NCI-H2107 (cell line): ENCODE results near the gene REEP1.
A peak's percentile ranks its signal among the peaks of the same experiment; 100 is the strongest.

Source experiments
- DNase-seq: peaks from one replicate; lab custom pipeline; 2025; lab: John Stamatoyannopoulos, UW

Gene REEP1

DNA sequence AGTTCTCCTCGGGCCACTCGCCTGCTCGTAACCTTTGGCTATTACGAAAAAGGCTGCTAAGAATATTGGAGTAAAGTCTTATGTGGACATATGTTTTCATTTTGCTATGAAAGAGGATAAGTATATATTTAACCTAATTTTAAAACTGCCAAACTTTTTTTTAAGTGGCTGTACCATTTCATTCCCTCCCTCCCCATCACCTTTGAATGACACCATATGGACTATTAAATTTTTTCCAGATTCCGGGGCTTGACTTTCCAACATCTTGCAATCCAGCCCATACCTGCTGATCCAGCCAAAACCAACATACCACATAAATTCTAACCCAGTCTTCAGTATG lies 31.5 kb downstream of the REEP1 start:
- DNase-seq = no peak

DNA sequence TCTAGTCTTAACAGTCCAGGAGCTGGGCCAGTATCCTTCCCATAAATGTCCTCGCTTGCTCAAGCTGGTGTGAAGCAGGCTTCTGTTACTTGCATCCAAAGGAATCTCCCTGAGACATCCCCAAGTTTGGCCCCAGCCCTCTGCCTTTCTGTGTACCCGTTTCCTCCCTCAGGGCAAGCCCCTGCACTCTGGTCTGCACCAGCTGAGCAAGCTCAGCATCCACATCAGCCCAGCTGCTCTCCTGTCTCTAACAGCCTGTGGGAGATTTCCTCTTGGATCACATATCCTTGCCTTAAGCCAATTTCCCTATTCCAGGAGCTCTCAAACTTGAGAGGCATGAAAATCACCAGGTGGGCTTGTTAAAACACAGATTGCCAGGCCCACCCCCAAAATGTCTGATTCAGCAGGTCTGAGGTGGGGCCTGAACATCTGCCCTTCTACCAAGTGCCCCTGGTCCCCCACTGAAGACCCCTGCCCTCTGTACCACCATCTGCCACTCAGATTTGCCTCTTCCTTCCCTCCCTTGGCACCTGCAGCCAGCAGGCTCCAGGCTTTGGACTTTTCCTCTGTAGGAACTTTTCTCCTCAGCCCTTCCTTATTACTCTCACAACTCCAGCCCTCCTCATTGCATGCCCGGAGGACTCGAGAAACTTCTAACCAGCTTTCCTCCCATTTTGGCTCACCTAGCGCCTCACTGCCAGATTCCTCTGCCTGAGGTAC lies 32.1 kb downstream of the REEP1 start:
- no peak for DNase-seq

DNA sequence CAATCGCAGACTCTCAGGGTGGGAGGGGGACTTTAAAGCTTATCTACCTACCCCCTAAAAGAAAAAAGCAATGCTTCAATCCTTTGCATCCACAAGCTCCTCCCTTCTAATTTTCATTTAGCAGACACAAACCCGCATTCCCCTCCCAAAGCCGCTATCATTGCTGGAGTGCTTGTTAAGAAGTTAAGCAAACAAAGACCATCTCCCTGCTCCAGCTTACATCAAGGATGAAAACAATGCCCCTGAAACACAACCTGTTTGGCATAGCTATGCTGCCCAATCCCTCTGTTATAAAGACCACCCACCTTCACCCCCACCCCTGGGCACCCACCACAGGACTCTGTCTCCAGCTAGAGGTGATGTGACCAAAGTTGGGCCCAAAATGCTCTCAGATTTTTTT lies 33.0 kb downstream of the REEP1 start:
- DNase-seq = no peak

DNA sequence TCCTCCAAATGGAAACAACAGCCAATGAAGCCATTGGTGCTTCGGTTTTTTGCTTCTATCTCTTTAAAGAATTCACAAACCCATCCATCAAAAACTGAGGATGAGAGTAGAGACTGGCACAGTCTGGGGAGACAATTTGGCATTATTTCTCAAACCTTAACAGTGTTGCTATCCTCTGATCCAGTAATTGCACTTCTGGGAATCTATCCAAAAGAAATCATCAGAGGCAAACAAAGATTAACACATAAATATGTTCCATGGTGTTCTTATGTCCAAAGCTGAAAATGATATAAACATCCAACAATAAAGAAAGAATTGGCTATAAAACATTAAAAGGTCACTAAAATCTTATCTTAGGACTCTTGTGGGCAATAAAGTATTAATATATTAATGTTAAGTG lies 35.1 kb downstream of the REEP1 start:
- DNase-seq = no peak

DNA sequence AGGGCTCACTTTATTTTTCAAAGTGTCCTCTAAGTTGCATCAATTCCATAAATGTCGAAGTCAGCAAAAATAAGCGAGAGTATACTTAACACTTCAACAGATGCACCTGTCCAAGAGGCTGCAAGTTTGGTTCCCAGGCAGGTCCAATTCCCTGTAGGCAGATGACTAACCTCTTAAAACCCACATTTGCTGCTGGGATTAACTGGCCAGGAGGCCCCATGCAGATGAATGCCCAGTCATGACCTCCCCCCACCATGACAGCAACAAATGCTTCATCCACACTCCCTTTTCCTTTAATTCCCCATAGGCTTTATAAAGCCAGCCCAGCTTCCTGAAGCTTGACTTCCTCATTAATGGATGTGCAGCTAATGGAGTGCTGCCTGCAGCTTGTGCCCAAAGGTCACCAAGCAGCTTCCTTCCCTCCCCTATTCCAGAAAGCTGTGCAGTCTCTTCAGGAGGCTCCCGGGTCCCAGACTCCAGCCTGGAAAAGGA lies 35.7 kb downstream of the REEP1 start:
- no peak for DNase-seq

DNA sequence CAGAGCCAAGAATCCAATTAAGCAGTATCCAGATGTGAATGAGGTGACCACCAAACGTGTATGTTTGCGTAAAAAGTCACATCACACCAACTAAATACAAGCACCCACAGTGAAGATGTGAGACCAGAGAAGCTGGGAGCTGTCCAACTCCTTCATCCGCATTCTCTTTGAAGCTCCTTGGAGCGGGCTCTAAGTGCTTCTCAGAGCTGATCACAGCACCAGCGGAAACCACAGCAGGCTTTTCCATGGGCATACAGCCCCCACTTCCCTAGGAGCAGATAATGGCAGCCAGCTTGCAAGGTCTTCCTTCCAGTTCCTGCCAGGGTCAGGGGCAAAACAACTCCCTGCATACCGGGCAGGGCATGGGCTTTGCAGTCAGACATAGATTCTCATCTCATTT lies 36.4 kb downstream of the REEP1 start:
- no peak for DNase-seq

DNA sequence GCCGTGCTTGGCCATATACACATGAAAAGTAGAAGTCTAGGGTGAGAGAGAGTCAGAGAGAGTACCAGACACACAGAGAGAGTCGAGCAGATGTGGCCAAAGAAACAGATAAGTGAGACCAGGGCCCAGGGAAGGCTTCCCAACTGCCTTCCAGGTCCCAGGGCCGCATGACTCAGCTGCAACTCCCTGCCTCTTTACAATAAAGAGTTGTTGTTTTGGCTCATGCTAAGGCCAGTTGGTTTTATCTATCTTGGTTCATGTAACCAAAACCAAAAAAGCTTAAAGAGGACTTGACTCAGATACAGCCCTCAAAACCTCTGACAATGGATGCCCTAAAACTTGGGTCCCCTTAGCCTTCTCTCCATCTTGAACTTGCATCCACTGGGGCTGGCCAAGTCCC lies 36.9 kb downstream of the REEP1 start:
- DNase-seq = no peak

DNA sequence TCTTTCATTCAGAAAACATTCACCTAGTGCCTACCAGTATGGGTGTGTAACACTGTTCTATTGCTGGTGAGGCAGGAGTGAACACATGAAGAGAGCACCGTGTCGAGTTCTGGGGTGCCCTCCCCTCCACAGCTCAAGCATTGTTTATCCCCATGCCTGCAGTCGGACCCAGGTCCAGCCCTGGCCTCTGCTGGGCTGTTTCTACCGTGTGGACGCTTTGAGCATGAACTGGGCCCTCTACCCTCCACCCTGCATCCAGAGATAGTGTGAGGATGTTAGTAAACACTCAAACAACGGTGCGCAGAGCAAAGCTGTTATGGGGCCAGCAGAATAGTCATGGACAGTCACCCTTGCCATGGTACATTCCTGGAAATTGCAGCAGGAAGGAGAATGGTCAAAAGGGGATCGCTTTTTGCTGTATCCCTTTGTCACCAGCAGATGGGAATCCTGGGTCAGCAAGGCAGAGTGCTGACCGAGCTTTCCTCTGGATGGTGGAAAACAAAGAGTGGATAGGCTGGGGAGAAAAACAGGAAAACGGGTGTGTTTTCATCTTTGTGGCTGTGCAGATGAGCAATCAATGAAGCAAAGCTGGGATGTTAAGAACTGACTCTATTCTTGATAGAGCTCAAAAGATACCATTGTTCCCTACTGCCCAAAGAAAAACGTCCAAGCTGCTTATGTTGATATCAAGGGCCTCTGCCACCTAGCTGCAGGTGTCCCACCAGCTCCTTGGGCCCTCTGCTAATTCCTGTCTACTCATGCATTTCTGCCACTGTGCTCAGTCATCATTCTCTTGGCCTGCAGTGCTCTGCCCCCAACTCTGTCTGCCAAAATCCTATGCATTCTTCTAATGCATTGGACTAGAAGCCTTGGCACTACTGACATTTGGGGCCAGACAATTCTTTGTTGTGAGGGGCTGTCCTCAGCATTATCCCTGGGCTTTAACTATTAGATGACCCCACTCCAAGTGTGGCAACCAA lies 38.7 kb downstream of the REEP1 start:
- no peak for DNase-seq

DNA sequence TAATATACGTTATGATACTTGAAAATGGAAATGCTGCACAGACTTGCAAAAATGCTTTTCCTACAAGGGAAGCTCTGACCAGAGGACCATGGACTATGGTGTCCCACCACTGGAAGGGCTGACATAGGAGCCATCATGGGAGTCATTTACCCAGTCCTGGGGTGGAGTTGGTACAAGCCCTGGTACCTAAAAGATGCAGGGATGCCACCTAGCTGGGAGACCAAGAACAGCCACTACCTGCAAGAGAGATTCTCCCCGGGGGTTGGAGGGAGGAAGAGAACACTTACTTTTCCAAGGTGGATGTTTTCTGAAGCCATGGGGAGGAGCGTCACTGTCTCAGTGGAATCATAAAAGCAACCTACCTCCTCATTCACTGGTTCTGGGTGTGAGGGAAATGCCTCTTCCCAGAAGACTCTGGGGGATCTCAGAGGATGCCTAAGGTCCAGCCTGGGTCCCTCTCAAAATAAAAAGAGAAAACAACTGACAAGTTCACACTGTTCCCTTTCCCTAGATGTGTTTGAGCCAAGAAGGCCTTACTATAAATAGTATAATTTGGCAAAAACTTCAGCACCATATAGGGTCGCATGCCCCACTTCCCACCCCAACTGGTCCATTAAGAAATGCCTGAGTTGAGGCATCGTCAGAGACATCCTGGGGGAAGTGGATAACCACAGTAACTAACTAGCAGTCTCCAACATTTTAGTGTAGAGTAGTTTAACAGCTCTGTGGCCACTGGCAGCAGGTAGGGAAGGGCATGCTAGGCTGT lies 39.9 kb downstream of the REEP1 start:
- DNase-seq = no peak

DNA sequence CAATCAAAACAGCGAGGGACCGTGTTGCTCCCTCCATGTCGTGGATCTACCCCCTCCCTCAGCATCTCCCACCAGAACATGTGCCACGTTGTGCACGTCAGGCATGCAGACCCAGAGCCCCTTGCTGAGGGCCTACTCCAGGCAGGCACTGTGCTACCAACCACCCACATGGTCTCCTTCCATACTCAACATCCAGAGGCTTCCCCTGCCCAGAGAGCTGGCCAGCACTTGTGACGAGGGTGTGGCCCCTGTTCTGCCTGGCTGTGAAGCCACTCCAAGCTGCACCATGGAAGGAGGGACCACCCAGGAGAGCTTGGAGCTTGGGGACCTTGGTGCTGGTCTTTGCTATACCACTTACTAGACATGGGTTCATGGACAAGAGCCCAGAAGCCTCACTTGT lies 40.5 kb downstream of the REEP1 start:
- no peak for DNase-seq

DNA sequence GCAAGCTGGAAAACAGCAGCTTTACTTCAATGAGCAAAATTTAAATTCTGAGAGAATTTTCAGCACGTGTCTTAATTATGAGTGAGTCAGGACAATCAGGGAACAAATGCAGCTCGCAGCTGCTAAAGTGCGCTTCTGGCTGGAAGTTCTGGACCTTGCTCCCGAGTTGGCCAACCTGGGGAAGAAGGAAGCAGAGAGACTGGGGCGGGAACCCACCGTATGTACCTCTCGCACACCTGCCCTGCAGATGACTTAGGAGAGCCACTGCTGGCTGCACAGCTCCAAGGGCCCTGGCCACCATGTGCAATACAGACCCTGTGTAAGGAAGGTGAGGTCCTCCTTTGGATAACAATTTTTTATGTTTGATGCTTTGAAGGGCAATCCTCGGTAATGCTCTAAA lies 42.4 kb downstream of the REEP1 start:
- no peak for DNase-seq

DNA sequence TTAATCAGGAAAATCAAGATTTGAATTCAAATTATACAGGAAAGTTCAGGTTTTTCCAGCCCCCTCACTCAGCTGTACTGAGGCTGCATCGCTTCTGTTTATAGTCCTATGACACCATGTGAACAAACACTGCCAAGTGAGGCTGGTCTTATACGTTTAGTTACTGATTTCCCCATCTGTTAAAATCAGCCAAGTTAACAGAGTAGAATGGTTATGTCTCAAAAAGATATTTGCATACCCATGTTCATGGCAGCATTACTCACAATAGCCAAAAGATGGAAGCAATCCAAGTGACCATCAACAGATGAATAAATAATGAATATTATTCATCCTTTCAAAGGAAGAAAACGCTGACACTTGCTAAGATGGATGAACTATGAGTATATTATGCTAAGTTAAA lies 43.8 kb downstream of the REEP1 start:
- no peak for DNase-seq

DNA sequence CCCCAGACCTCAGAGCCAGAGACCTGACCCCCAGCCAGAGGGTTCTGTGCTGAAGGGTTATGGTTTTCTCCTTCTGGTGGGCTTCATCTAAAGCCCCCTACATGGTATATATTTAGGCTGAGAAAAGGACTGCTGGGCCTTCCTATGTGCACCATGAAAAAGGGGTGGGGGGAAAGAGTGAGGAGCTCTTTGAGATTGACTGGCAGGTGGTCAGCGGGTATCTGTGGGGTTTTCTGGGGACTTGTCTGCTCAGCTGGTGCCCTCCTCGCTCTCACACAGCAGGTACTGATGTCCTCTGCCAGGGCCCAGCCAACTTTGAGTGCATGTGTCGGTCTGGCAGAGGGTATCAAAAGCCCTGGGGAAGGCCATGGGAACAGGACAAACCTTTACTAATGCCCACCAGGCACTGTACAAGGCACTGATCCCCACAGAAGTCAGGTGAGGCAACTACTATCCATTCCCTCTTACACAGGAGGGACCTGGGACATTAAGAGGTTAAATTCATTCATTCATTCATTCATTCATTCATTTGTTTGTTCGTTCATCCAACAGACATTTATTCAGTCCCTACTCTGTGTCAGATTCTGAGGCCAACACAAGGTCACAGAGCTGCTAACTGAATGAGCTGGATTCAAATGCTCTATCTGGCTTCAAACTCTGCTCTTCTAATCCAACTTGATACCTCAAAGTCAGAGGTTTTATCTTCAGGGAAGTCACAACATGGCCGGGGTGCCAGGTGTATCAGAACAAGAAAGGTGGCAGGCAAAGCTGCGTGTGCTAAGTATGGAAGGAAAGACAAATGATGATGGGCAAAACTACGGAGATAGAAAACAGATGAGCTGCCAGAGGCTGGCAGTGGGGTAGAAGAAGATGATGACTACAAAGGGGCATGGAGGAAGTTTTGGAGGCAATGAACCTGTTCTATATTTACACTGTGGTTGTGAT lies 44.6 kb downstream of the REEP1 start:
- no peak for DNase-seq

DNA sequence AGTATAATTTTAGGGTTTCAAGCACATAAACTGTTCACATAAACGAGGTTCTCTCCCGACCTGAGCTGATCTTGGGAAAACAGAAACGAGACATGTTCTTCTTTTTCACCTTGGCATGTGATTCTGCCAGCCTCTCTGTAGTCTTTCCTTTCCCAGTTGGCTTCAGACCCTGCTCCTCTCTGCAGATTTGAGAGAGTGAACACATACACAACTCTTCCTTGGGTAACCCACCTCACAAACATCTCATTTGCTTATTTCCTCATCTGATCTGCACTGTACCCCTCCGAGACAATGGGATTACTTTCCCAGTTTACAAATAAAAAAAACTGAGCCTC lies 46.1 kb downstream of the REEP1 start:
- DNase-seq = no peak

DNA sequence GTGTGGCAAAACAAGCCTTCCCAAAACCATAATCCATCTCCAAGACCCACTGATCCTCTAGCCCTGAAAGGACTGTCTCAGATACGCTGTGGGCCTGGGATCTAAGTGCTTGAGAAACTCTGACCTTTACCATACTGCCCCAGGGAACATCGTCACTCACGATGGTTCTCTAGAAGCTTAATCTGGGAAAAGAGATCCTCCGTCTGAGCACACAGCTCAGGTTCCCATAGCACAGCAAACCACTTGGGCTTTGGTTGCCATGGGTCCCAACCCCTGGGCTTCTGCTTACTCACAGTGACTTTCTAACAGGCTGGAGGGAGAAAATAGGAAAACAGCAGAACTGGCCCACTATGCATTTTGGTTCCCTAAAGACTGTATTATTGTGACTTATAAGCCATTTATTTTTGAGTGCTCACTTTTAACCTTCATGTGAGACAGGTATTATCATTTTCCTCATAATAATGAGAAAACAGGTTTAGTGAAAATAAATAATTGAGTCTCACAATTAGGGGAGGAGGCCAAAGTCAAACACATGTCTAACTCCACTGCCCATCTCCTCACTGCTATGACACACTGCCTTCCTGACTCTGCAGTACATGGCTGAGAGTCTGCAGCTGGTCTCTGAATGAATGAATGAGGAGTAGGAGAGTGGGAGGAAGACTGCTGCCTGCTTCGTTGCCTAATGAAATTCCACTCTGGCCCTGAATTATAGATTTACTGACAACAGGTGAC lies 46.7 kb downstream of the REEP1 start:
- DNase-seq = peak; percentile 42

DNA sequence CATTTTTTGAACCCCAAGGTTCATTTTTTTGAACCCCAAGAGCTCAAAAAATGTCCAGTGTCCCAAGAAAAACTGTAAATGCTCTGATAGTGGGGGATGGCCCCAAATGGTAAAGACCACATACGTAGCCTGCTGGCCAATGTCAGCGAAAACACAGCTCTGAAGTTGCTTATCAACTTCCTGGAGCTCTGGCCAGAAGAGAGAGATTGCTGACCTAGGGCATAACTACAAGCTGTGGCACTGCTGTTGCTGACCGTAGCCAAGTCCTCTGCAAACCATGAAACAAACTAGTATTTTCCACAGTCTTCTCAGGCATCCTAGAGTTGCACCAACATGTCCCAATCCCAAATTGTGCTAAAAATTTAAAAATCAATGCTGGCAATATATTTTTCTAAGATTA lies 50.9 kb downstream of the REEP1 start:
- no peak for DNase-seq

DNA sequence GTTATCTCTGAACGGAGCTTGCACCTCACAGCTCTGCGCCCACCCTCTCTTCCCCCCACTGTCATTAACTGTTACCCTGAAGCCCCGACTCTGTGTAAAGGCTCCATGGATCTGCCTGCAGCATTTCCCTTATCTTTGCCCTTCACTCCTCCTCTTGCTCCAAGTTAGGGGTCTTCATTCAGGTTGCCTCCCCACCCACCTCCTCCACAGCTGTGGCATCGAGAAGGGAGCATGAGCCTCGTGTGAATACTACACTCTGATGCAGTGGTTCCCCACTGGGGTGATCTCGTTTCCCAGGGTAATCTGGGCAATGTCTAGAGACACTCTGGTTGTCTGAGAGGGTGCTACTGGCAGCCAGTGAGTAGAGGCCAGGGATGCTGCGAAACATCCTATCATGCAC lies 51.4 kb downstream of the REEP1 start:
- no peak for DNase-seq

DNA sequence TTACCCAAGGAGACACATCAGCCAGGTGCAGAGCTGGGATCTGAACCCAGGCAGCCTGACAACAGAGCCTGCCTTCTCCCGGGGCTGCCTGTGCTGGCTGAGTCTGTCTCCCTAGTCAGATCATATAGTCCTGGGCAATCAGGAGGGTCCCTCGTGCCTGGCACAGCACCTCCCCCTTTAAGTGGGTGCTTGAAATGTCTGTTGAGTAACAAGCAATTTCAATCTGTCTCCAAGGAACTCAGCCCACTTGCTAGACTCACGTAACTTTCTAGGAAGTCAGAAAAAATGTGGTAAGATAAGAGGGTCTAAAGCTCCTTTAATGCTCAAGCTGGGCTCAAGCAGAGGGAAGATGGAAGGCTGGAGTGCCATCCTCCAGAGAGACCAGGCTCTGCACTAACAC lies 51.9 kb downstream of the REEP1 start:
- DNase-seq = no peak

DNA sequence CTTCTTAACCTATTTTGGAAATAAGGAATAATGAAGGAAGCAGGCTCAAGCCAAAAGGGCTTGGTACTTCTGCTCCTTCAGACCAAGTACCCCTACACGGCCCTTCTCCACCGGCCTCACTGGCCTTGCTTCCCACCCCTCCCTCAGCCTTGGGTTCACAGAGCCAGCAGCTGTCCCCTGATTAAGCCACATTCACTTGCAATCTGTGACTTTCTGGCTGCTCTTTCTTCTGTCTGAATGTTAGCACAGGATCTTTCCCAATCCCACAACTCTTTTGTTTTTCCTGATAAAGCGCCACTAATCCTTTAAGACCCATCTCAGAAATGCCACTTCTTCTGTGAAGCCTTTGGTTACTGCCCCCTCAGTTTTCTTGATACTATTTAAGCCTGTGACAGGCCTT lies 52.4 kb downstream of the REEP1 start:
- no peak for DNase-seq

DNA sequence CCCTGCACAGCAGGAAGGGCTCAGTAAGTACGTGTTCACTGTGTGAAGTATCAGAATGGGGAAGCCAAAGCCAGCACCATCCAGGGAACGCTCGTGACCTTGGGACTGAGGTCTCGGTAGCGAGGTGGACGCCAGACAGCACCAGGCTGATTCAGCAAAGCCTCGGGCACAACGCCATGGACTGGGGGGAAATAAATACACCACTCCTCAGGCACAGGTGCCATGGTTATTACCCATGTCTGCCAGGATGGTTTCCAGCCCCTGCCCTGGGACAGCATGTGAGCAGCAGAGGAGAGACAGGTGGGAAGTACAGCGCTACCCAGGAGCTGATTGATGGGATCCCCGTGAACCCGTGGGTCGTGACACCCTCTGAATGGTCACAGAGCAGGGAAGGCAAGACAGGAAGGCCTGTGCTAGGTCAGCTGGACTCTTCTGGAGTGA lies 53.0 kb downstream of the REEP1 start:
- DNase-seq = no peak
